ENCODE results near the gene TFB1M.

DNA sequence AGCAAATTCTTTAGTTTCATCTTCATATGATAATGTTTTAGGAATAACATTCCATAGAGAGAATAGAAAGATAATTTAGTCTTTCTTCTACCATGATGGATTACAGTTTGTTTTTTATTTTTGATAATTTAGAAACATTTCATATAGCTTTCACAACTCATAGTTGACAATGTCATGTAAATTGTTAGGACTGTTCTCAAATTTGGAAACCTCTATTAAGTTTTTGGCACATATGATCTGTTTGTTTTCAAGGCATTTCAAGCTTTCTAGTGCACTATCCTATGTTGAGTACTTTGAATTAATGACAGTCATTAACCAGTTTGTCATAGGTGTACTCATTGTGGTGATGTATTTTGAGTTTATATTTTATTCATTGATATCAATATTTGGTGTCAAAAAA, 10.7 kb upstream of the TFB1M start:
- TF ChIP-seq CTCF (tag by site-specific recombination; IDR thresholded peaks at IDR 0.05): no peak
- TF ChIP-seq ZNF561 (tag by site-specific recombination; IDR thresholded peaks at IDR 0.05; ENCODE audit: borderline replicate concordance): no peak
